HuH-7 (cell line): ENCODE measurements around the gene BCL11B.

Source experiments
- DNase-seq: peaks from one replicate; pipeline ENCODE4 v3.0.0; 2011; ENCODE audit warnings: low spot score

BCL11B gene

DNA sequence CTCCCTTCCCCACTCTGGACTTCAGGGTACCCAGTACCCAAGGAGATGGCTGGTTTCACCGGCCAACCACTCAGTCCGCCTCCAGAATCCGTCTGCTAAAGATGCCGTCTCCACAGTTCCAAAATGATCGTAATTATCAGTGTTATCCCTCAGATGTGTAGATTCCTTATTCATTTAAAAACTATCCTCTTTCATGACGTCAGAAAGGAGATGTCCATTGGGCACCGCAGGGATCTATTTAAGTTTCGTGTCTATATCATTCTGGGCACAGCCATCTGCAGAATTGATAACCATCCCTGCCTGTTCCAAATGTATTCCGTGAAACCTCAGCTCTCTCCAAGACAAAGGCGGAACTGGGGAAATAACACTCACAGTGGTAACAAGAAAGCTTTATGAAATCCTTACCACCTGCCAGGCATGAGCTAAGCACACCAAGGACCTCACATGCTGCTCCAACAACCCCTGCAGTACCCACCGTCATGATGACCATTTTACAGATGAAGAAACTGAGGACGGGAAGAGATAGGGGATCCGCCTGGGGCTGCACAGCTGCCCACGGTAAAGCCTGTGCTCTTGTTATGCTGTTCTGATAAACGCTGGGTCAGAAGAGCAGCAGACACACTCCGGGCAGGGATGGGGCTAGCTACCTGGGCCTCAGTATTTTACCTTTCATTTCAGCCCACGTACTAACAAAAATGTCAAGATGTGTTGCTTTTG, 90.0 kb downstream of the BCL11B start:
- no peak for DNase-seq

DNA sequence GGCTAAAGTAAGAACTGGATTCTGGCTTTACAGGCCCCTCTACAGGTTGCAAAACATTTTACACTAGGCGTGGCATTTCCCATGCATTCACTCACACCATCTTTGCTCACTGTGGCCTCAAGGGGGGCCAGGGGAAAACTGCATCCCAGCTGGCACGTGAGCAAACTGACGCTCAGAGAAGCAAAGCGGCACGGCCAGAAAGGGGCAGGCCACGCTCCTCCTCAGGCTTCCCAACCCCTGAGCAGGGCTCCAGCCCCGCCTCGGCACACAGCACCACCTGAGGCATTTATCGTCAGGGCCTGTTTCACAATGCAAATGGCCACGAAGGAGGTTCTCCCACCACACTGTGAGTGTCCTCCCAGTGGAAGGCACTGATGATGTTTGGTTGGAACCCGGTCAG, 90.8 kb downstream of the BCL11B start:
- no peak for DNase-seq

- no peak for DNase-seq
Measured at GRCh38 chr14:99179946-99180345, 92.1 kb downstream of the BCL11B start.

DNA sequence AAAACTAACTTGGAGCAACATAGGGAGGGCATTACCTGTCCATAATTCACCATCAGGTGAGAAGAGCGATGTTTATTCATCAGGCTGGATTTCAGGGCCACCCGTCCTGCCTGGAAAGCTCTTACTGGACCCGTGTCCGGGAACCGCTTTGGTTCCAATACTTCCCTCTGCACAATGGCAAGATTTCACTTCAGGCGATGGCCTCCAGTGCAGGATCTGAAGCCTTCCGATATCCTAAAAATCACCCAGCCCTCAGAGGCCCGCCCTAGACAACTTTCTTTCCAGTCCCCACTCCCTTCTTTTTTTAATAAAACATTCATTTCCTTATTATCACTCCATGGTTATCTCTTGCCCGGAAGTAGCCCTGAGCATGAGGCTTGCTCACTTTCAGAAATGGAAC, 92.5 kb downstream of the BCL11B start:
- DNase-seq = no peak

- DNase-seq = no peak
Measured at GRCh38 chr14:99177886-99178835, 93.8 kb downstream of the BCL11B start.

DNA sequence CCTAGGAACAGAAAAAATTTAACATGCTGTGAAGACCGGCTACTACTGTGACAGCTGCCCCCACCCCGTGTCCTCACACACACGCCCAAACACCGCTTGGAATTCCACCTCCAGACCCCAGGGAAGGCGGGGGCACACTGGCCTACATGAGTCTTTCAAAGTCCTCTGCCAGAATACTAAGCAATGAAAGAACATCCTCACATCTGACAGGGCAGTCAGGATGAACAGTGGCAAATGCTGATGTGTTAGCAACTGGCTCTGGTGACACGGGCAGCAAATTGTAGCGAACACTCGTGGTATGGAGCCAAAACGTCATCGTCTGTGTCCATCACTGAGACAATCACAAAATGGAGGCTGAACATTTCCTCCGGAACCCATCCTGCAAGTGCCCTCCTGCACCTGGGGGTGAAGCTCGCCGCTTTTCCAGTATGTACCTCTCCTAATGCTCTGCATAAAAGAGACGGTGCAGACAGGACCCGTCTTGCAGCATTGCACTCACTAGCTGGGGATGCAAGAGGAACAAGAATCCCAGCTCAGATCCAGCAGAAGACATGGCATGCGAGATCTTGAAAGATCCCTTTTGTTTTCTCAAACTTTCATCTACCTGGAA, 94.8 kb downstream of the BCL11B start:
- no peak for DNase-seq

DNA sequence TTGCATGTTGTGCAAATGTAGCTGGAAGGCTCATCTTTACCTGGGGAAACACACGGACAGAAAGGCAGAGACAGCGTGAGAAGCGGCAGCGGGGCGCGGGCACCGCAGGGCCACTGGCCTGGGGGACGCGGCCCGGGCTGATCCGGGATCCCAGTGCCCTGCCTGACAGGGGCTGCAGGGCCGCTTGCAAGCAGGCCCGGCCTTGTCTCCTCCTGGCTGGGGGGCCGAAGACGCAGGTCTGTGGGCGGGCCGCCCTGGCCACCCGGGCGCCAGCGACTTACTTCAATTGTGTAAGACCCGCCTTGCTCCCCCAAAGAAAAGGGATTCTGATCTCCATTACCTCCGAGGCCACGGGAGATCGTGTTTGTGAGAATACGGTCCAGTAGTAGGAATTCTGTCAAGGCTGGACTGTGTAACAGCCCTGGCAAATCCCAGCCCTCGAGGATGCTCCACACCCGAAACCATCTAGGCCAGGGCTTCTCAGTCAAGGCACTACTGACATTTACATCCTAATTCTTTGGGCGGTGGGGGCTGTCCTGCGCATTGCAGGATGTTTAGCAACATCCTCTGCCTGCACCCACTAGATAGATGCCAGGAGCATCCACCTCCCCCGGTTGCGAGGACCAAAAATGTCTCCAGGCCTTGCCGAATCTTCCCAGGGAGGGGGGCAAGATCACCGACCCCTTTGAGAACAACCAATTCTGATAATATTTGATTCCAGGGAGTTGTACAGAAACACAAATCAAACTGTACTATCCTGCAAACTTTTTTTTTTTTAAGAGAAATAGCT, 95.6 kb downstream of the BCL11B start:
- no peak for DNase-seq

DNA sequence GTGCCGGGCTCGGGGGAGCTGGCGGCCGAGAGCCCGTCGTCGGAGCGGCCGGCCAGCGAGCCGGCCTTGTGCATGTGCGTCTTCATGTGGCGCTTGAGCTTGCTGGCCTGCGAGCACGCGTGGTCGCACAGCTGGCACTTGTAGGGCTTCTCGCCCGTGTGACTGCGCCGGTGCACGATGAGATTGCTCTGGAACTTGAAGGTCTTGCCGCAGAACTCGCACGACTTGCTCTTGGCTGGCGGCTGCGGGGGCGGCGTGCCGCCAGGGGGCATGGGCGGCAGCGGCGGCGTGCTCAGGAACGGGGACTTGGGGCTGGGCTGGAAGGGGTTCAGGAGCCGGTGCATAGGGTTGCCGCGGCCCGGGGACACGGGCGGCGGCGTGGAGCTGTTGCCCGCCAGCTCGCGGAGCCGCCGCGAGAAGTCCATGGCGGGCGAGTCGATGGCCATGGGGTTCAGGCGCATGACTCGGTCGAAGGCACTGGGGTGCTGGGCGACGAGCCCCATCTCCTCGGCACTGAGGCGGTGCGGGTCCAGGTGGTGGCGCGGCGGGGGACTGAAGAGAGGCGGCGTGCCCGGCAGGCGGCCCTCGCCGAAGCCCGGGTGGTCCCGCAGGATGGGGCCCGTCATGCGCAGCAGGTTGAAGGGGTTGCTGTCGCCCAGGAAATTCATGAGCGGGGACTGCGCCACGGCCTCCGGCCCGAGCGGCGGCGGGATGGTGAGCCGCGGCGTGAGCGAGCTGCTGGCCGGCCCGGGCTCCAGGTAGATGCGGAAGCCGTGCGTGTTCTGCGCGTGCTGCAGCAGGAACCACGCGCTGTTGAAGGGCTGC, 96.5 kb downstream of the BCL11B start:
- no peak for DNase-seq

DNA sequence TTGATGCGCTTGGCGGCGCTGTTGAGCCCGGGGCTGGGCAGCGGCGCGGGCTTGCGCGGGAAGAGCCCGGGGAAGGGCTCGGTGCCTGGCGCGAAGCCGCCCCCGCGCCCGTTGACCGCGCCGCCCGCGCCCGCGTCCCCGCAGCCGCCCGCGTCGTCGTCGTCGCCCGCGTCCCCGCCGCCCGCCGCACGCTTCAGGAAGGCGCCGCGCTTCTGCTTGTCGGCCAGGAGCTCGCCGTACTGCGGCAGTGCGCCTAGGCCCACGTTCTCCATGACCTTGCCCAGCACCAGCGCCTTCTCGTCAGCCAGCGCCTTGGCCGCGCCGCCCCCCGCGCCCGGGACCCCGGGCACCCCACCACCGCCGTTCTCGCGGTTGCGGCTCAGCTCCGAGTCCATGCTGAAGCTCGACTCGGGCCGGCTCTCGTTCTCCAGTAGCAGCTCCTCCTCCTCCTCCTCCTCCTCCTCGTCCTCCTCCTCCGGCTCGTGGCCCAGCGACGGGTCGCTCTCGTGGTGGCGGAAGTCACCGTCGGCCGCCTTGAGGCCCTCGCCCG, 97.2 kb downstream of the BCL11B start:
- no peak for DNase-seq

- DNase-seq = no peak
Measured at GRCh38 chr14:99174081-99174769, 97.8 kb downstream of the BCL11B start.

- no peak for DNase-seq
Measured at GRCh38 chr14:99173506-99173905, 98.5 kb downstream of the BCL11B start.

GRCh38 chr14:99173086-99173485, 98.9 kb downstream of the BCL11B start:
- no peak for DNase-seq

- no peak for DNase-seq
Measured at GRCh38 chr14:99171396-99171795, 100.6 kb downstream of the BCL11B start.

DNA sequence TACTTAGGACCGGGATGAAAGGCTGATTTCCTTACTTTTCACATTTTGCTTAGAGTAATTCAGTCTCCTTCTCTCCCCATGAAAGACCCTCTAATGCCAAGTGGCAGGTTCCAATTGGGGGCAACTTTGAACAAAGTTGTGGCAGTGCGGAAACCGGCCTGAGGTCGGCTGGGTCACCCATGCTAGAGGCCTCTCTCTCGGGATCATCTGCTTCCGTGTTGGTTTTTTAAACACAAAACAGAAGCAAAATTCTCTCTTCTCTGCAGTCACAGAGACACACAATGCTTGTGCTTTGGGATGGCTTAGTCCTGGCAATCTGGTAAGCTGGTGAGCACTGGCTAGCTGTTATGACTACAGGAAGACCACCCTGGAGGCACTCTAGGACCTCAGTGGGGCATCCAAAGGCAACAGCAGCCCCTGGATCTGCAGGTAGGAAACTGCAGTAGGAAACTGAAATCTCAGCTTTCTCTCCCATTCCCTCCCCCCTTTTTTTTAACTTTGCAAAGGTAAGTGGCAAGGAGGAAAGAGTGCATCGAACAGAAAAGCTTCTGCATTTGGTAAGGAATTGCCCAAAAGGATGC, 102.1 kb downstream of the BCL11B start:
- no peak for DNase-seq

DNA sequence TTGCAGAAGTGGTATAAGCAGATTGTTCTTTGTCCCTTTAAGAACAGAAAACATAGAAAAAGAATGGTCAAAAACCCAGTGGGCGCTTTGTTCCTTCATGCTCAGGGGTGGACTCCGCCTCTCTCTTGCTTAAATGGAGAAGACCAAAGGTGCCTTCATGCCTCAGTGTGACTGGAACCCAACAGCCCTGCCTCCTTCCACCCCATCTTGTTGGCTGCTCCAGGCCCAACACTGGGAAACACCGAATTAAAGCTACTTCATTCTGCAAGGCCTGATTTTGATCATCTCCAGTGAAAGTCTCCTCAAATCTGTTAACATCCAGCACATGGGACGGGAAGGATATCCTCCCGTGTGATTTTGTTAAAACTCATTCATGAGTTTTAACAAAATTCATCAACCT, 103.7 kb downstream of the BCL11B start:
- DNase-seq = no peak

DNA sequence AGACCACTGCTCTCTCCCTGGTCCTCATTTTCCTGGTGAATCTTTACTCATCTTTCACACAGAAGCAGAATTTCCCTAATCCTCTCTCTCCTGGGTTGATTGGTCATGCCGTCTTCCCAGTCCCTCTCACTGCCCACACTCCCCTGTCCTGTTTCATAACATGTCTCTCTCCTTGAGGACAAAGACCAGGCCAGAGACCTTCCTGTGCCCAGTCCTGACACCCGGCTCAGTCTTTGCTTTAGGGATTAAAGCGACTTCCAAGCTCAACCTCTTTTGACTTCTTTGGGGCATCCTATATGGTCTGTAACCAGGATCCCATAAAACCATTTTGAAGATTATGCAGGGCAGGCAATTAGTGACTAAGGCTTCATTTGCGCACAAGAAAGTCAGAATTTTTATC, 105.5 kb downstream of the BCL11B start:
- no peak for DNase-seq

- DNase-seq = no peak
Measured at GRCh38 chr14:99164712-99165111, 107.3 kb downstream of the BCL11B start.

DNA sequence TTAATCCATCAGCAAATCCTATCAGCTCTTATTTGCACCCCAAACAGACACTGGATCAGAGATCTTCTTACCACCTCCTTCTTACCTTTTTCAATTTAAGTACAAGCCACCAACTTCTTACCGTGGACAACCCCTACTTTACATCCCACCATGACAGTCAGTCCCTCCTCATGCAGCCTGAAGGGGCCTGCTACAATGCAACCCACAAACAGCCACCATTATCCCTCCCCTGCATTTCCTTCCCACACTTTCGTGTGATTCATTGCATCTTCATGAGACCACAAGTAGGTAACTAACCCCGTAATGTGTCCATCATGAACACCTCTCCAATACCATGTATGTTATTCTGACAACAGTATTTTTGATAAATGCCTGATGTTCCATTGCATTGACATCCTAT, 108.6 kb downstream of the BCL11B start:
- no peak for DNase-seq

GRCh38 chr14:99159341-99160340, 112.4 kb downstream of the BCL11B start:
- no peak for DNase-seq
